ENCODE data around the gene SCRG1.

- no peak for TF ChIP-seq CTCF (tag by site-specific recombination; IDR thresholded peaks at IDR 0.05)
- TF ChIP-seq ZNF16 (tag by site-specific recombination; IDR thresholded peaks at IDR 0.05; ENCODE audit: low read depth), result no peak
- TF ChIP-seq HOXC10 (CRISPR knock-in tag; IDR thresholded peaks at IDR 0.05), result no peak
- no peak for TF ChIP-seq ZNF148 (tag by site-specific recombination; IDR thresholded peaks at IDR 0.05; ENCODE audit: borderline replicate concordance)
- TF ChIP-seq ZNF140 (tag by site-specific recombination; IDR thresholded peaks at IDR 0.05), result no peak
- TF ChIP-seq, protein P1, sequence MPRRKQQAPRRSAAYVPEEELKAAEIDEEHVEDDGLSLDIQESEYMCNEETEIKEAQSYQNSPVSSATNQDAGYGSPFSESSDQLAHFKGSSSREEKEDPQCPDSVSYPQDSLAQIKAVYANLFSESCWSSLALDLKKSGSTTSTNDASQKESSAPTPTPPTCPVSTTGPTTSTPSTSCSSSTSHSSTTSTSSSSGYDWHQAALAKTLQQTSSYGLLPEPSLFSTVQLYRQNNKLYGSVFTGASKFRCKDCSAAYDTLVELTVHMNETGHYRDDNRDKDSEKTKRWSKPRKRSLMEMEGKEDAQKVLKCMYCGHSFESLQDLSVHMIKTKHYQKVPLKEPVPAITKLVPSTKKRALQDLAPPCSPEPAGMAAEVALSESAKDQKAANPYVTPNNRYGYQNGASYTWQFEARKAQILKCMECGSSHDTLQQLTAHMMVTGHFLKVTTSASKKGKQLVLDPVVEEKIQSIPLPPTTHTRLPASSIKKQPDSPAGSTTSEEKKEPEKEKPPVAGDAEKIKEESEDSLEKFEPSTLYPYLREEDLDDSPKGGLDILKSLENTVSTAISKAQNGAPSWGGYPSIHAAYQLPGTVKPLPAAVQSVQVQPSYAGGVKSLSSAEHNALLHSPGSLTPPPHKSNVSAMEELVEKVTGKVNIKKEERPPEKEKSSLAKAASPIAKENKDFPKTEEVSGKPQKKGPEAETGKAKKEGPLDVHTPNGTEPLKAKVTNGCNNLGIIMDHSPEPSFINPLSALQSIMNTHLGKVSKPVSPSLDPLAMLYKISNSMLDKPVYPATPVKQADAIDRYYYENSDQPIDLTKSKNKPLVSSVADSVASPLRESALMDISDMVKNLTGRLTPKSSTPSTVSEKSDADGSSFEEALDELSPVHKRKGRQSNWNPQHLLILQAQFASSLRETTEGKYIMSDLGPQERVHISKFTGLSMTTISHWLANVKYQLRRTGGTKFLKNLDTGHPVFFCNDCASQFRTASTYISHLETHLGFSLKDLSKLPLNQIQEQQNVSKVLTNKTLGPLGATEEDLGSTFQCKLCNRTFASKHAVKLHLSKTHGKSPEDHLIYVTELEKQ (tag by site-specific recombination; IDR thresholded peaks at IDR 0.05; ENCODE audit: borderline replicate concordance), result no peak
- TF ChIP-seq MEIS1 (CRISPR knock-in tag; IDR thresholded peaks at IDR 0.05; ENCODE audit: borderline replicate concordance), result no peak
Observed at GRCh38 chr4:173367946-173368345, 31.0 kb downstream of the SCRG1 start.

Data from HEK293 (cell line).